ENCODE results near the gene SLC41A3. TPM values are rescaled to one million over a fixed set of nuclear protein-coding genes. Genes with fewer than 3 reads are reported as not detected.

SLC41A3 gene
- total and polyA plus RNA-seq, 2 of the 4 experiments (the other 2 are of a cell fraction) = 30.5 to 43.5 TPM

DNA sequence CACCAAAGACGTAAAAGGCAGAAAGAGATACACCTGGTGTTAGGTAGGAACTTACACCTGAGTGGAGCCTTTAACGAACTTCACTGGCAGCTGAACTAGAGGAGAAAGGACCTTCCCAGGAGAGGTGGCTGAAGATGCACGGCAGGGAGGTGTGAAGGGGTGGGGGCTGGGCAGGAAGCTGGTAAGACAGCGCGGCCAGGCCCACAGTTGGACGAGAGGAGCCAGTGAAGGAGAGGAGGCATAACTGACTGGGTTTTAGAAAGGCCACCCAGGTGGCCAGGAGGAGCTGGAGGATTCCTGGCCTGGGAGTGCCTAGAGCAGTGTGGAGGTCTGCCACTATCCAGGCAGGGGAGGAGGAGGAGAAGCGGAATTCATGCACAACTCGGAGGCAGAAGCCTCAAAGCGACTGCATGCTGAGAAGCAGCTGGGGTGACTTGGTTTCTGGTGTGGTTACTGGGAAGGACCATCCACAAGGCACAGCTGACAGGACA is 51.9 kb downstream of the SLC41A3 start:
- H2AK5ac ChIP-seq (ENCODE audit: low read depth, low read length) = no peak overlapping the region
- WGBS, 2 experiments (ENCODE audit: extremely low coverage in 2 of 2, insufficient read length in 1 of 2) = 20% methylated on average over 2 of the region's 9 CpGs; no CpG with 5 or more reads in 1 of the 2 experiments
- H2BK5ac ChIP-seq (ENCODE audit: low read depth, low read length, poor library complexity, severe bottlenecking) = no peak overlapping the region
- H3K79me1 ChIP-seq (ENCODE audit: low read depth in 1 of 2, low read length in 2 of 2) = no peaks in the 10 kb centered on the region
- H3K9me3 ChIP-seq (ENCODE audit: control insufficient read depth, insufficient read depth, low read length) = peaks cover 7% of the 10 kb centered on the region
- H4K8ac ChIP-seq (ENCODE audit: low read depth in 2 of 2, low read length in 2 of 2) = no peak overlapping the region
- H3K14ac ChIP-seq (replicated peaks; ENCODE audit: low read depth, low read length) = no peak overlapping the region
- H3K18ac ChIP-seq (ENCODE audit: low read depth, low read length) = no peak overlapping the region
- no TSS peak for BruUV-seq (replicated peaks)
- no peak overlapping the region for H3K4me2 ChIP-seq (ENCODE audit: low read depth, low read length)
- in situ Hi-C loops (cut with MboI; ENCODE audit: low sequenced_read_pairs) (no loop called here), dilution Hi-C loops (cut with HindIII; ENCODE audit: low sequenced_read_pairs, unreplicated experiment) (no loop called here), intact Hi-C loops (cut with micrococcal nuclease) (no loop called here)
- no peak overlapping the region for H3K4me3 ChIP-seq (ENCODE audit: insufficient read depth, low read depth, low read length)
- no peak overlapping the region for H3K23ac ChIP-seq (ENCODE audit: low read depth, low read length)
- POLR2A ChIA-PET (ENCODE audit: unreplicated experiment) = no interaction called here
- H4K5ac ChIP-seq (ENCODE audit: low read depth, low read length) = no peak overlapping the region
- DNase-seq (no peak), ATAC-seq (ENCODE audit: low read depth) (no peak)
- peaks cover 5% of the 10 kb centered on the region; the same call in 1 of the 2 replicates for H3K9me1 ChIP-seq (ENCODE audit: insufficient read depth, low read length)
- H3K36me3 ChIP-seq (ENCODE audit: control insufficient read depth, insufficient read depth, low read length) = no peaks in the 10 kb centered on the region
- H3K56ac ChIP-seq (ENCODE audit: extremely low read depth, insufficient read depth, low read length) = no peak overlapping the region
- TF ChIP-seq MAFK (IDR thresholded peaks at IDR 0.05; ENCODE audit: low read depth, low read length) = no peak
- TF ChIP-seq SMC3 (IDR thresholded peaks at IDR 0.05; ENCODE audit: low read depth, low read length) = no peak
- TF ChIP-seq BHLHE40 (IDR thresholded peaks at IDR 0.05; ENCODE audit: low read depth, low read length) = no peak
- TF ChIP-seq, protein P1, sequence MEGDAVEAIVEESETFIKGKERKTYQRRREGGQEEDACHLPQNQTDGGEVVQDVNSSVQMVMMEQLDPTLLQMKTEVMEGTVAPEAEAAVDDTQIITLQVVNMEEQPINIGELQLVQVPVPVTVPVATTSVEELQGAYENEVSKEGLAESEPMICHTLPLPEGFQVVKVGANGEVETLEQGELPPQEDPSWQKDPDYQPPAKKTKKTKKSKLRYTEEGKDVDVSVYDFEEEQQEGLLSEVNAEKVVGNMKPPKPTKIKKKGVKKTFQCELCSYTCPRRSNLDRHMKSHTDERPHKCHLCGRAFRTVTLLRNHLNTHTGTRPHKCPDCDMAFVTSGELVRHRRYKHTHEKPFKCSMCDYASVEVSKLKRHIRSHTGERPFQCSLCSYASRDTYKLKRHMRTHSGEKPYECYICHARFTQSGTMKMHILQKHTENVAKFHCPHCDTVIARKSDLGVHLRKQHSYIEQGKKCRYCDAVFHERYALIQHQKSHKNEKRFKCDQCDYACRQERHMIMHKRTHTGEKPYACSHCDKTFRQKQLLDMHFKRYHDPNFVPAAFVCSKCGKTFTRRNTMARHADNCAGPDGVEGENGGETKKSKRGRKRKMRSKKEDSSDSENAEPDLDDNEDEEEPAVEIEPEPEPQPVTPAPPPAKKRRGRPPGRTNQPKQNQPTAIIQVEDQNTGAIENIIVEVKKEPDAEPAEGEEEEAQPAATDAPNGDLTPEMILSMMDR (conservative IDR thresholded peaks at IDR 0.05; ENCODE audit: low read depth, low read length) = no peak
- TF ChIP-seq, protein P2, sequence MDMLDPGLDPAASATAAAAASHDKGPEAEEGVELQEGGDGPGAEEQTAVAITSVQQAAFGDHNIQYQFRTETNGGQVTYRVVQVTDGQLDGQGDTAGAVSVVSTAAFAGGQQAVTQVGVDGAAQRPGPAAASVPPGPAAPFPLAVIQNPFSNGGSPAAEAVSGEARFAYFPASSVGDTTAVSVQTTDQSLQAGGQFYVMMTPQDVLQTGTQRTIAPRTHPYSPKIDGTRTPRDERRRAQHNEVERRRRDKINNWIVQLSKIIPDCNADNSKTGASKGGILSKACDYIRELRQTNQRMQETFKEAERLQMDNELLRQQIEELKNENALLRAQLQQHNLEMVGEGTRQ (IDR thresholded peaks at IDR 0.05; ENCODE audit: low read depth, low read length) = no peak
- no peak for TF ChIP-seq RAD21 (IDR thresholded peaks at IDR 0.05; ENCODE audit: low read length)
- TF ChIP-seq CHD1 (IDR thresholded peaks at IDR 0.05; ENCODE audit: low read depth, low read length) = no peak
- no peak for TF ChIP-seq CEBPB (IDR thresholded peaks at IDR 0.05; ENCODE audit: low read depth, low read length)
- H2BK20ac ChIP-seq (ENCODE audit: low read depth, low read length) = no peak overlapping the region
- no peak overlapping the region for H3K4ac ChIP-seq (ENCODE audit: low read depth, low read length)
- H2BK15ac ChIP-seq (ENCODE audit: low read depth, low read length) = no peak overlapping the region
- no peaks in the 10 kb centered on the region for H4K20me1 ChIP-seq (ENCODE audit: insufficient read depth, low read length)
- H3K9ac ChIP-seq (ENCODE audit: low read depth, low read length) = no peak overlapping the region
- H2AK9ac ChIP-seq (replicated peaks; ENCODE audit: low read depth, low read length, poor library complexity) = no peak overlapping the region
- no peak overlapping the region for H2BK120ac ChIP-seq (ENCODE audit: low read depth, low read length)
- H3K27ac ChIP-seq (ENCODE audit: insufficient read depth, low read length) = no peak overlapping the region
- H3K4me1 ChIP-seq (ENCODE audit: control insufficient read depth, insufficient read depth, low read length) = no peaks in the 10 kb centered on the region
- H3K27me3 ChIP-seq (ENCODE audit: control insufficient read depth, insufficient read depth, low read length) = no peaks in the 10 kb centered on the region
- H2AFZ ChIP-seq (replicated peaks; ENCODE audit: low read length, poor library complexity) = no peak overlapping the region
- CTCF ChIA-PET = no interaction called here
- no peak overlapping the region for H4K91ac ChIP-seq (ENCODE audit: insufficient read depth, low read depth, low read length)

Data from IMR-90 (cell line).